NCI-H2227 treated with DMSO at 0.1 percent for 48 hours (cell line): Measurements from ENCODE around the gene CSTB.

Experiments used
- DNase-seq: peaks from one replicate; lab custom pipeline; 2025; lab: John Stamatoyannopoulos, UW

The CSTB gene

GRCh38 chr21:43767984-43768867 lies 7.9 kb downstream of the CSTB start:
- no peak for DNase-seq

- no peak for DNase-seq
Measured at GRCh38 chr21:43767498-43767983, 8.6 kb downstream of the CSTB start.

- no peak for DNase-seq
Measured at GRCh38 chr21:43766734-43767497, 9.2 kb downstream of the CSTB start.

- no peak for DNase-seq
Measured at GRCh38 chr21:43764576-43765495, 11.3 kb downstream of the CSTB start.

GRCh38 chr21:43763901-43764523 lies 12.1 kb downstream of the CSTB start:
- no peak for DNase-seq

GRCh38 chr21:43762303-43763128 lies 13.6 kb downstream of the CSTB start:
- DNase-seq, result no peak

GRCh38 chr21:43761886-43762285 lies 14.2 kb downstream of the CSTB start:
- DNase-seq, result no peak

GRCh38 chr21:43760391-43760958 lies 15.6 kb downstream of the CSTB start:
- DNase-seq, result no peak

GRCh38 chr21:43759651-43760050 lies 16.5 kb downstream of the CSTB start:
- DNase-seq, result no peak

GRCh38 chr21:43758811-43759210 lies 17.3 kb downstream of the CSTB start:
- DNase-seq, result no peak

- DNase-seq, result no peak
Measured at GRCh38 chr21:43758111-43758641, 17.9 kb downstream of the CSTB start.

- DNase-seq, result no peak
Measured at GRCh38 chr21:43757601-43758000, 18.5 kb downstream of the CSTB start.

GRCh38 chr21:43755820-43756594 lies 20.1 kb downstream of the CSTB start:
- no peak for DNase-seq

- no peak for DNase-seq
Measured at GRCh38 chr21:43754948-43755781, 20.9 kb downstream of the CSTB start.

- no peak for DNase-seq
Measured at GRCh38 chr21:43753439-43753799, 22.7 kb downstream of the CSTB start.

- DNase-seq, result no peak
Measured at GRCh38 chr21:43752758-43753438, 23.2 kb downstream of the CSTB start.

GRCh38 chr21:43751955-43752591 lies 24.0 kb downstream of the CSTB start:
- DNase-seq, result no peak
